ENCODE measurements around the gene PECR. TPM values are rescaled to one million over a fixed set of nuclear protein-coding genes. Genes with fewer than 3 reads are reported as not detected.
A peak's percentile ranks its signal among the peaks of the same experiment; 100 is the strongest.

The PECR gene
- total RNA-seq, 1 experiment from 2014 or later: 13.9 TPM

DNA sequence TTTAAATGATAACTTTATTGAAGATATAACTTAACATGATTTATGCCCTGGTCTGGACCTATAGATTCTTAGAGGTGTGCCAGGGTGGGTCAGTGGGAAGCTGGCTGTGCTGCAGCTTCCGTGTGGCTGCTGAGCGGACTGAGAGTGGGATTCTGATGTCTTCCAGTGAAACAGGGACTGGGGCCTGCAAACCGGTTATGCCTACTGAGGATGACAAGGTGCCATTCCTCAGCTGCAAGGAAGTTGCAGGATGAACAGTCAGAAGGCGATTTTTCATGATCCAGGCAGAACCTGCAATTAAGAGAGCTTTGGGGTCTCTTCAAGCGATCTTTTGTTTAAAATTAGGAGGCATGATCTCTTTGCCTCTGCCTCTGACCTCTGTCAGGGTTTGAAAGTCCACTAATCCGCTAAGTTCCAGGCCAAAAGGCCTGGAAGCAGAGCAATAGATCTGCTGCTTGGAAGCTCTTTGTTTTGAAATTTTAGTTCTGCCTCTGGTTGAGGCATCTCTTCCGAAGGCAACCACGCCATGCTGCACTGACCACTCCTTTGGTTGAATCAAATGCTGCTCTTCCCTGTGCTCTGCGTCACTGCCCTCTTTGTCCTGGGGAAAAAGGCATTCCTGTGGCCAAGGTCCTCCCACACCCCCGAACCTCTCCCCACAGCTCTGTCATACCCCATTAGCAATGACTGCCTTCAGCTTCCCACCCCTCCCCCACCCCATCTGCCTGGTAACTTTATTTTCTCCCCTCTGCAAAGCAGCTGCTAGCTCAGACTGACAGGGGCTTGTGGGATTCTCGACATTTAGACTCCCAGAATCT is 2.1 kb upstream of the PECR start:
- ATAC-seq: peak; percentile 15
- H3K36me3 Mint-ChIP-seq: no peaks in the 10 kb centered on the region
- no peaks in the 10 kb centered on the region for H3K9me3 Mint-ChIP-seq
- TF ChIP-seq EMX1 (CRISPR knock-in tag; IDR thresholded peaks at IDR 0.05) (no peak), GTF2I (CRISPR knock-in tag; conservative IDR thresholded peaks at IDR 0.05) (no peak), ZNF138 (CRISPR knock-in tag; conservative IDR thresholded peaks at IDR 0.05) (no peak), IRF2 (CRISPR knock-in tag; IDR thresholded peaks at IDR 0.05; ENCODE audit: borderline replicate concordance, low read depth) (no peak), CREM (CRISPR knock-in tag; IDR thresholded peaks at IDR 0.05) (no peak), GABPB1 (CRISPR knock-in tag; IDR thresholded peaks at IDR 0.05) (no peak), FOXP1 (CRISPR knock-in tag; IDR thresholded peaks at IDR 0.05; ENCODE audit: borderline replicate concordance) (no peak), ZNF121 (CRISPR knock-in tag; IDR thresholded peaks at IDR 0.05) (no peak), SP1 (CRISPR knock-in tag; conservative IDR thresholded peaks at IDR 0.05) (no peak)
- TF ChIP-seq, protein P1, sequence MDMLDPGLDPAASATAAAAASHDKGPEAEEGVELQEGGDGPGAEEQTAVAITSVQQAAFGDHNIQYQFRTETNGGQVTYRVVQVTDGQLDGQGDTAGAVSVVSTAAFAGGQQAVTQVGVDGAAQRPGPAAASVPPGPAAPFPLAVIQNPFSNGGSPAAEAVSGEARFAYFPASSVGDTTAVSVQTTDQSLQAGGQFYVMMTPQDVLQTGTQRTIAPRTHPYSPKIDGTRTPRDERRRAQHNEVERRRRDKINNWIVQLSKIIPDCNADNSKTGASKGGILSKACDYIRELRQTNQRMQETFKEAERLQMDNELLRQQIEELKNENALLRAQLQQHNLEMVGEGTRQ (CRISPR knock-in tag; IDR thresholded peaks at IDR 0.05): no peak
- TF ChIP-seq, protein P2, sequence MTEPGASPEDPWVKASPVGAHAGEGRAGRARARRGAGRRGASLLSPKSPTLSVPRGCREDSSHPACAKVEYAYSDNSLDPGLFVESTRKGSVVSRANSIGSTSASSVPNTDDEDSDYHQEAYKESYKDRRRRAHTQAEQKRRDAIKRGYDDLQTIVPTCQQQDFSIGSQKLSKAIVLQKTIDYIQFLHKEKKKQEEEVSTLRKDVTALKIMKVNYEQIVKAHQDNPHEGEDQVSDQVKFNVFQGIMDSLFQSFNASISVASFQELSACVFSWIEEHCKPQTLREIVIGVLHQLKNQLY (CRISPR knock-in tag; IDR thresholded peaks at IDR 0.05): no peak
- TF ChIP-seq, protein P3, sequence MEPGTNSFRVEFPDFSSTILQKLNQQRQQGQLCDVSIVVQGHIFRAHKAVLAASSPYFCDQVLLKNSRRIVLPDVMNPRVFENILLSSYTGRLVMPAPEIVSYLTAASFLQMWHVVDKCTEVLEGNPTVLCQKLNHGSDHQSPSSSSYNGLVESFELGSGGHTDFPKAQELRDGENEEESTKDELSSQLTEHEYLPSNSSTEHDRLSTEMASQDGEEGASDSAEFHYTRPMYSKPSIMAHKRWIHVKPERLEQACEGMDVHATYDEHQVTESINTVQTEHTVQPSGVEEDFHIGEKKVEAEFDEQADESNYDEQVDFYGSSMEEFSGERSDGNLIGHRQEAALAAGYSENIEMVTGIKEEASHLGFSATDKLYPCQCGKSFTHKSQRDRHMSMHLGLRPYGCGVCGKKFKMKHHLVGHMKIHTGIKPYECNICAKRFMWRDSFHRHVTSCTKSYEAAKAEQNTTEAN (CRISPR knock-in tag; IDR thresholded peaks at IDR 0.05): no peak
- TF ChIP-seq, protein P4, sequence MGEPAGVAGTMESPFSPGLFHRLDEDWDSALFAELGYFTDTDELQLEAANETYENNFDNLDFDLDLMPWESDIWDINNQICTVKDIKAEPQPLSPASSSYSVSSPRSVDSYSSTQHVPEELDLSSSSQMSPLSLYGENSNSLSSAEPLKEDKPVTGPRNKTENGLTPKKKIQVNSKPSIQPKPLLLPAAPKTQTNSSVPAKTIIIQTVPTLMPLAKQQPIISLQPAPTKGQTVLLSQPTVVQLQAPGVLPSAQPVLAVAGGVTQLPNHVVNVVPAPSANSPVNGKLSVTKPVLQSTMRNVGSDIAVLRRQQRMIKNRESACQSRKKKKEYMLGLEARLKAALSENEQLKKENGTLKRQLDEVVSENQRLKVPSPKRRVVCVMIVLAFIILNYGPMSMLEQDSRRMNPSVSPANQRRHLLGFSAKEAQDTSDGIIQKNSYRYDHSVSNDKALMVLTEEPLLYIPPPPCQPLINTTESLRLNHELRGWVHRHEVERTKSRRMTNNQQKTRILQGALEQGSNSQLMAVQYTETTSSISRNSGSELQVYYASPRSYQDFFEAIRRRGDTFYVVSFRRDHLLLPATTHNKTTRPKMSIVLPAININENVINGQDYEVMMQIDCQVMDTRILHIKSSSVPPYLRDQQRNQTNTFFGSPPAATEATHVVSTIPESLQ (CRISPR knock-in tag; IDR thresholded peaks at IDR 0.05): no peak
- TF ChIP-seq, protein P5, sequence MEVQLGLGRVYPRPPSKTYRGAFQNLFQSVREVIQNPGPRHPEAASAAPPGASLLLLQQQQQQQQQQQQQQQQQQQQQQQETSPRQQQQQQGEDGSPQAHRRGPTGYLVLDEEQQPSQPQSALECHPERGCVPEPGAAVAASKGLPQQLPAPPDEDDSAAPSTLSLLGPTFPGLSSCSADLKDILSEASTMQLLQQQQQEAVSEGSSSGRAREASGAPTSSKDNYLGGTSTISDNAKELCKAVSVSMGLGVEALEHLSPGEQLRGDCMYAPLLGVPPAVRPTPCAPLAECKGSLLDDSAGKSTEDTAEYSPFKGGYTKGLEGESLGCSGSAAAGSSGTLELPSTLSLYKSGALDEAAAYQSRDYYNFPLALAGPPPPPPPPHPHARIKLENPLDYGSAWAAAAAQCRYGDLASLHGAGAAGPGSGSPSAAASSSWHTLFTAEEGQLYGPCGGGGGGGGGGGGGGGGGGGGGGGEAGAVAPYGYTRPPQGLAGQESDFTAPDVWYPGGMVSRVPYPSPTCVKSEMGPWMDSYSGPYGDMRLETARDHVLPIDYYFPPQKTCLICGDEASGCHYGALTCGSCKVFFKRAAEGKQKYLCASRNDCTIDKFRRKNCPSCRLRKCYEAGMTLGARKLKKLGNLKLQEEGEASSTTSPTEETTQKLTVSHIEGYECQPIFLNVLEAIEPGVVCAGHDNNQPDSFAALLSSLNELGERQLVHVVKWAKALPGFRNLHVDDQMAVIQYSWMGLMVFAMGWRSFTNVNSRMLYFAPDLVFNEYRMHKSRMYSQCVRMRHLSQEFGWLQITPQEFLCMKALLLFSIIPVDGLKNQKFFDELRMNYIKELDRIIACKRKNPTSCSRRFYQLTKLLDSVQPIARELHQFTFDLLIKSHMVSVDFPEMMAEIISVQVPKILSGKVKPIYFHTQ (CRISPR knock-in tag; IDR thresholded peaks at IDR 0.05): no peak
- TF ChIP-seq, protein P6, sequence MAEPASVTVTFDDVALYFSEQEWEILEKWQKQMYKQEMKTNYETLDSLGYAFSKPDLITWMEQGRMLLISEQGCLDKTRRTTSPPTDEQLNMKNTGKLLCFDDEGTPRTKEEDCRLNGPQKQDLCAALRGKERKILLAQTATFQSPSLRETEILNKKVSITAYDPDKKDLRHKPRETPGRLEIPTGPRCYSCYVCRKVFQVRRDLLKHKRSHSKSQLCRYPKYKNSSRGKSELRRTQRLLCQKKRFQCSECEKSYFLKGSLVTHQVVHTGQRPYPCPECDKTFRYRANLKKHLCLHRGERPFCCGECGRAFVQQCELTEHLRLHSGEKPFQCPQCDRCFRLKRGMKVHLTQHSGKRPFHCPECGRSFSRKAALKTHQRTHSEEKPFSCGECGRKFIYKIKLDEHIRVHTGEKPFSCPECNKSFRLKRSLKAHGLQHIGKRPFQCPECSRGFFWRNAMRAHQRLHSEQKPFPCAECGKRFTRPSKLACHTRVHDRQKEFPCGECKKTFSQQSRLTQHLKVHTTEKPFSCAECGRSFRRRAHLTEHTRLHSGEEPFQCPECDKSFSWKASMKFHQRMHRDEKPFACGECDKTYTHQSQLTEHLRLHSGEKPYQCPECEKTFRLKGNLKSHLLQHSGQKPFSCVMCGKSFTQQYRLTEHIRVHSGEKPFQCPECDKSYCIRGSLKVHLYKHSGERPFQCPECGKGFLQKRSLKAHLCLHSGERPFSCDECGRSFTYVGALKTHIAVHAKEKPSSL (CRISPR knock-in tag; conservative IDR thresholded peaks at IDR 0.05): no peak
- TF ChIP-seq, protein P7, sequence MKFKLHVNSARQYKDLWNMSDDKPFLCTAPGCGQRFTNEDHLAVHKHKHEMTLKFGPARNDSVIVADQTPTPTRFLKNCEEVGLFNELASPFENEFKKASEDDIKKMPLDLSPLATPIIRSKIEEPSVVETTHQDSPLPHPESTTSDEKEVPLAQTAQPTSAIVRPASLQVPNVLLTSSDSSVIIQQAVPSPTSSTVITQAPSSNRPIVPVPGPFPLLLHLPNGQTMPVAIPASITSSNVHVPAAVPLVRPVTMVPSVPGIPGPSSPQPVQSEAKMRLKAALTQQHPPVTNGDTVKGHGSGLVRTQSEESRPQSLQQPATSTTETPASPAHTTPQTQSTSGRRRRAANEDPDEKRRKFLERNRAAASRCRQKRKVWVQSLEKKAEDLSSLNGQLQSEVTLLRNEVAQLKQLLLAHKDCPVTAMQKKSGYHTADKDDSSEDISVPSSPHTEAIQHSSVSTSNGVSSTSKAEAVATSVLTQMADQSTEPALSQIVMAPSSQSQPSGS (CRISPR knock-in tag; IDR thresholded peaks at IDR 0.05; ENCODE audit: borderline replicate concordance, low read depth): no peak
- peak overlapping the region; percentile 93 for H3K4me3 Mint-ChIP-seq
- CTCF ChIA-PET: interaction anchor here (0.5 to 2.3 kb wide), 8 partner anchors 19 to 201 kb away, joined by 3 to 11 read pairs (median 4); partner anchors contain the start of gene XRCC5
- DNase-seq (ENCODE audit: low spot score): peak; percentile 47
- no peaks in the 10 kb centered on the region for H3K27me3 Mint-ChIP-seq (ENCODE audit: low read depth)
- H3K27ac Mint-ChIP-seq: peak overlapping the region; percentile 88
- POLR2A ChIA-PET: interaction anchor here (0.6 to 4.5 kb wide), 5 partner anchors 21 to 37 kb away, joined by 3 to 46 read pairs (median 4); partner anchors contain the start of gene XRCC5
- peaks cover 41% of the 10 kb centered on the region for H3K4me1 Mint-ChIP-seq
